ENCODE measurements around the gene TRIM47. TPM values are rescaled to one million over a fixed set of nuclear protein-coding genes. Genes with fewer than 3 reads are reported as not detected.

TRIM47 gene
- total and polyA plus RNA-seq, 2 of the 13 experiments (the other 11 are each of a cell fraction or from before 2014, with no cell fraction given) = 33.5 to 82.0 TPM

DNA sequence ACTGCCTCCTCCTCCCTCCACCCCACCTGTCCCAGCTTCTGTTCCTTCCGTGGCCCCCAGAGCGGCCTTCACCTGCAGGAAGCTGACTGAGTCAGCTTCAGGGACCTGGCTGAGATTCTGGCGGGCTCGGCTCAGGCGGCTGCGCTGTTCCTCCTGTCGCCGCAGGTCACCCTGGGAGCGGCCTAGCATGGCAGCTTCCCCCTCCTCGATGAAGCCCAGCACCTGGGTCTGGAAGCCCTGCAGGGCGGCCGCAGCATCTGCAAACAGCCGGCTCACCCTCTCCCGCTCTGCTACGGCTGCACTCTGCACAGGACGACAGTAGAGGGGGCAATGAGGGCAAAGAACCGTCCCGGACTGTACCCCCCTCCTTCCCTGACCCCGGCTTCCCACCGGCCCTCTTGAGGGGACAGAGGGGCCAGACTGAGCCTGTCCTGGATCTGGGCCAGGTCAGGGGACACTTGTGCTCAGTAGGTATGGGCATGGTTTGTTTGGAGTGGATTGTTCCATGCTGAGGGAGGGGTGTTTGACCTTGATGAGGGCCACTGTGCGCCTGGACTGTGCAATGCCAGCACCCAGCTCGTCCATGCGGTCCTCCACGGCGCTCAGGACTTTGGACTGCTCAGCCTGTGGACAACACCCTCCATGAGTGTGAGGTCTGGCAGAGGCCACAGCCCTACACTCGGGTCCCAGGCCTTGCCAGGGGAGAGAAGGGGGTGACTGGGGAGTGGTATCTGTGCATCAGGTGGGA lies 2.0 kb downstream of the TRIM47 start (continued):
- TF ChIP-seq, protein P1, sequence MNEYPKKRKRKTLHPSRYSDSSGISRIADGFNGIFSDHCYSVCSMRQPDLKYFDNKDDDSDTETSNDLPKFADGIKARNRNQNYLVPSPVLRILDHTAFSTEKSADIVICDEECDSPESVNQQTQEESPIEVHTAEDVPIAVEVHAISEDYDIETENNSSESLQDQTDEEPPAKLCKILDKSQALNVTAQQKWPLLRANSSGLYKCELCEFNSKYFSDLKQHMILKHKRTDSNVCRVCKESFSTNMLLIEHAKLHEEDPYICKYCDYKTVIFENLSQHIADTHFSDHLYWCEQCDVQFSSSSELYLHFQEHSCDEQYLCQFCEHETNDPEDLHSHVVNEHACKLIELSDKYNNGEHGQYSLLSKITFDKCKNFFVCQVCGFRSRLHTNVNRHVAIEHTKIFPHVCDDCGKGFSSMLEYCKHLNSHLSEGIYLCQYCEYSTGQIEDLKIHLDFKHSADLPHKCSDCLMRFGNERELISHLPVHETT (CRISPR knock-in tag; conservative IDR thresholded peaks at IDR 0.05) = peak; percentile 91
- TF ChIP-seq ZNF460 (CRISPR knock-in tag; IDR thresholded peaks at IDR 0.05; ENCODE audit: borderline replicate concordance) (peak; percentile 58; the same call in 1 of the 2 replicates), KDM3A (CRISPR knock-in tag; IDR thresholded peaks at IDR 0.05; ENCODE audit: low read depth) (no peak; the same call in 1 of the 2 replicates), RCOR2 (CRISPR knock-in tag; IDR thresholded peaks at IDR 0.05) (no peak; the same call in 1 of the 2 replicates), ZIK1 (CRISPR knock-in tag; IDR thresholded peaks at IDR 0.05; ENCODE audit: borderline replicate concordance, low read depth) (peak; percentile 97), ZNF44 (CRISPR knock-in tag; IDR thresholded peaks at IDR 0.05) (peak; percentile 53), MBNL3 (CRISPR knock-in tag; conservative IDR thresholded peaks at IDR 0.05) (no peak), MED1 (CRISPR knock-in tag; IDR thresholded peaks at IDR 0.05) (peak; percentile 98), PHB2 (IDR thresholded peaks at IDR 0.05; ENCODE audit: partially characterized antibody) (no peak)
- TF ChIP-seq, protein P2, sequence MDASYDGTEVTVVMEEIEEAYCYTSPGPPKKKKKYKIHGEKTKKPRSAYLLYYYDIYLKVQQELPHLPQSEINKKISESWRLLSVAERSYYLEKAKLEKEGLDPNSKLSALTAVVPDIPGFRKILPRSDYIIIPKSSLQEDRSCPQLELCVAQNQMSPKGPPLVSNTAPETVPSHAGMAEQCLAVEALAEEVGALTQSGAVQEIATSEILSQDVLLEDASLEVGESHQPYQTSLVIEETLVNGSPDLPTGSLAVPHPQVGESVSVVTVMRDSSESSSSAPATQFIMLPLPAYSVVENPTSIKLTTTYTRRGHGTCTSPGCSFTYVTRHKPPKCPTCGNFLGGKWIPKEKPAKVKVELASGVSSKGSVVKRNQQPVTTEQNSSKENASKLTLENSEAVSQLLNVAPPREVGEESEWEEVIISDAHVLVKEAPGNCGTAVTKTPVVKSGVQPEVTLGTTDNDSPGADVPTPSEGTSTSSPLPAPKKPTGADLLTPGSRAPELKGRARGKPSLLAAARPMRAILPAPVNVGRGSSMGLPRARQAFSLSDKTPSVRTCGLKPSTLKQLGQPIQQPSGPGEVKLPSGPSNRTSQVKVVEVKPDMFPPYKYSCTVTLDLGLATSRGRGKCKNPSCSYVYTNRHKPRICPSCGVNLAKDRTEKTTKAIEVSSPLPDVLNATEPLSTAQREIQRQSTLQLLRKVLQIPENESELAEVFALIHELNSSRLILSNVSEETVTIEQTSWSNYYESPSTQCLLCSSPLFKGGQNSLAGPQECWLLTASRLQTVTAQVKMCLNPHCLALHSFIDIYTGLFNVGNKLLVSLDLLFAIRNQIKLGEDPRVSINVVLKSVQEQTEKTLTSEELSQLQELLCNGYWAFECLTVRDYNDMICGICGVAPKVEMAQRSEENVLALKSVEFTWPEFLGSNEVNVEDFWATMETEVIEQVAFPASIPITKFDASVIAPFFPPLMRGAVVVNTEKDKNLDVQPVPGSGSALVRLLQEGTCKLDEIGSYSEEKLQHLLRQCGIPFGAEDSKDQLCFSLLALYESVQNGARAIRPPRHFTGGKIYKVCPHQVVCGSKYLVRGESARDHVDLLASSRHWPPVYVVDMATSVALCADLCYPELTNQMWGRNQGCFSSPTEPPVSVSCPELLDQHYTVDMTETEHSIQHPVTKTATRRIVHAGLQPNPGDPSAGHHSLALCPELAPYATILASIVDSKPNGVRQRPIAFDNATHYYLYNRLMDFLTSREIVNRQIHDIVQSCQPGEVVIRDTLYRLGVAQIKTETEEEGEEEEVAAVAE (CRISPR knock-in tag; IDR thresholded peaks at IDR 0.05; ENCODE audit: borderline replicate concordance) = peak; percentile 57
- TF ChIP-seq, protein P3, sequence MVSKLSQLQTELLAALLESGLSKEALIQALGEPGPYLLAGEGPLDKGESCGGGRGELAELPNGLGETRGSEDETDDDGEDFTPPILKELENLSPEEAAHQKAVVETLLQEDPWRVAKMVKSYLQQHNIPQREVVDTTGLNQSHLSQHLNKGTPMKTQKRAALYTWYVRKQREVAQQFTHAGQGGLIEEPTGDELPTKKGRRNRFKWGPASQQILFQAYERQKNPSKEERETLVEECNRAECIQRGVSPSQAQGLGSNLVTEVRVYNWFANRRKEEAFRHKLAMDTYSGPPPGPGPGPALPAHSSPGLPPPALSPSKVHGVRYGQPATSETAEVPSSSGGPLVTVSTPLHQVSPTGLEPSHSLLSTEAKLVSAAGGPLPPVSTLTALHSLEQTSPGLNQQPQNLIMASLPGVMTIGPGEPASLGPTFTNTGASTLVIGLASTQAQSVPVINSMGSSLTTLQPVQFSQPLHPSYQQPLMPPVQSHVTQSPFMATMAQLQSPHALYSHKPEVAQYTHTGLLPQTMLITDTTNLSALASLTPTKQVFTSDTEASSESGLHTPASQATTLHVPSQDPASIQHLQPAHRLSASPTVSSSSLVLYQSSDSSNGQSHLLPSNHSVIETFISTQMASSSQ (IDR thresholded peaks at IDR 0.05; ENCODE audit: low read depth) = peak; percentile 68; the same call in 1 of the 2 replicates
- TF ChIP-seq, protein P3 (CRISPR knock-in tag; IDR thresholded peaks at IDR 0.05; ENCODE audit: borderline replicate concordance) = peak; percentile 93
- TF ChIP-seq, protein P4, sequence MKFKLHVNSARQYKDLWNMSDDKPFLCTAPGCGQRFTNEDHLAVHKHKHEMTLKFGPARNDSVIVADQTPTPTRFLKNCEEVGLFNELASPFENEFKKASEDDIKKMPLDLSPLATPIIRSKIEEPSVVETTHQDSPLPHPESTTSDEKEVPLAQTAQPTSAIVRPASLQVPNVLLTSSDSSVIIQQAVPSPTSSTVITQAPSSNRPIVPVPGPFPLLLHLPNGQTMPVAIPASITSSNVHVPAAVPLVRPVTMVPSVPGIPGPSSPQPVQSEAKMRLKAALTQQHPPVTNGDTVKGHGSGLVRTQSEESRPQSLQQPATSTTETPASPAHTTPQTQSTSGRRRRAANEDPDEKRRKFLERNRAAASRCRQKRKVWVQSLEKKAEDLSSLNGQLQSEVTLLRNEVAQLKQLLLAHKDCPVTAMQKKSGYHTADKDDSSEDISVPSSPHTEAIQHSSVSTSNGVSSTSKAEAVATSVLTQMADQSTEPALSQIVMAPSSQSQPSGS (CRISPR knock-in tag; IDR thresholded peaks at IDR 0.05) = peak; percentile 92
- TF ChIP-seq, protein P5, sequence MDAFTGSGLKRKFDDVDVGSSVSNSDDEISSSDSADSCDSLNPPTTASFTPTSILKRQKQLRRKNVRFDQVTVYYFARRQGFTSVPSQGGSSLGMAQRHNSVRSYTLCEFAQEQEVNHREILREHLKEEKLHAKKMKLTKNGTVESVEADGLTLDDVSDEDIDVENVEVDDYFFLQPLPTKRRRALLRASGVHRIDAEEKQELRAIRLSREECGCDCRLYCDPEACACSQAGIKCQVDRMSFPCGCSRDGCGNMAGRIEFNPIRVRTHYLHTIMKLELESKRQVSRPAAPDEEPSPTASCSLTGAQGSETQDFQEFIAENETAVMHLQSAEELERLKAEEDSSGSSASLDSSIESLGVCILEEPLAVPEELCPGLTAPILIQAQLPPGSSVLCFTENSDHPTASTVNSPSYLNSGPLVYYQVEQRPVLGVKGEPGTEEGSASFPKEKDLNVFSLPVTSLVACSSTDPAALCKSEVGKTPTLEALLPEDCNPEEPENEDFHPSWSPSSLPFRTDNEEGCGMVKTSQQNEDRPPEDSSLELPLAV (CRISPR knock-in tag; conservative IDR thresholded peaks at IDR 0.05; ENCODE audit: low read depth) = no peak

Data from HepG2 (cell line).